ENCODE results near the gene AFF3.

AFF3 gene

DNA sequence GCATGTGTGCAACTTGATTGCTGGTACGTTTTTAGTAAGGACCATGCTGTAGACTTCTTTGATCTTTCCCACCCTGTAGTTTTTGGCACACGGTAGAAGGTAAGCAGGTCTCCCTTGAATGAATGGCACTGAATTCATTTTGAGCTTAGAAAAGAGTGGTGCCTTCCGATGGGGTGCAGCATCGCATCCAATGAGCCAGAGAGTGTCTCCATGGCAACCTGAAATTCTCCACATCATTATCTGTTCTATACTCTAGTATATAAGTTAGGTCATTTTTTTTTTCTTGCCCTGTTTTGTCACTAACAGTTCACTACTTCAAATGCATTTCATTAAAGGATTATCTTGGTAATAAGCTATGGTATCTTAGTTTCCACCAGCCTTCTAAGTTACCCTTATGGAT is 571.4 kb downstream of the AFF3 start:
- no peak for FAIRE-seq

DNA sequence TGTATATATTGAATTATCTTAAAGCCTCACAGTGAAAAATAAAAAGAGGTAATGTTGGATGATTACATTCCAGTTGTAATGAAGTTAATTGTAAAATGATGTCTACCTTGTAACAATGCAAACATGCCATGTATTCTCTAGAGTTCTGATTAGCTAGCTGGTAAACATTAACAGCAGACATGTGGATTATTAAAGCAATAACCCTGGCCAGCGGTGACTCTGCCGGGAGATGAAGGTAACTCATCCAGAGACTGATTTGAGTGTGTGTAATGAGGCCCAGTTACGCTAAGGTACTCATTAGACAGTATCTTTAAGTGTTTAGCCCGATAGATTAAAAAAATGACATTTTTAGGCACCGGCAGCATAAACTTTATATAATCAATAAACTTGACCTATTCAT is 573.0 kb downstream of the AFF3 start:
- FAIRE-seq, result no peak

DNA sequence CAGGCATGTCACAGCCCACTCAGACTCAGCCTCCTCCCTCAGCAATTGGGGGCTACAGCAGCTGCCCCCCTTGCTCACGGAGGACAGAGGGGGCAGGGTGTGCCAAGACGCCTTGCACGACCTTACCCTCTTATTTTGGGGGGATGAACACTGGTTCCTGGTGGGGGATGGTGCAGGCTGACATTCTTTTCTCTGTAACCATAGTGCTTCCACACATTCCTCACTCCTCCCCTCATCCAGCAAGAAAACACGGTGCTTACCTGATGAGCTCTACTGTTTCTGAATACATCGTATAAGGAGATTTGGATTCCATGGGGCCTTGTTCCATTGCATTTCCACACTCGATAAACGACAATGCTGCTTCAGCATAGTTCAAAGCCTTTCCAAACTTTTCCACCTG is 577.2 kb downstream of the AFF3 start:
- FAIRE-seq, result no peak

DNA sequence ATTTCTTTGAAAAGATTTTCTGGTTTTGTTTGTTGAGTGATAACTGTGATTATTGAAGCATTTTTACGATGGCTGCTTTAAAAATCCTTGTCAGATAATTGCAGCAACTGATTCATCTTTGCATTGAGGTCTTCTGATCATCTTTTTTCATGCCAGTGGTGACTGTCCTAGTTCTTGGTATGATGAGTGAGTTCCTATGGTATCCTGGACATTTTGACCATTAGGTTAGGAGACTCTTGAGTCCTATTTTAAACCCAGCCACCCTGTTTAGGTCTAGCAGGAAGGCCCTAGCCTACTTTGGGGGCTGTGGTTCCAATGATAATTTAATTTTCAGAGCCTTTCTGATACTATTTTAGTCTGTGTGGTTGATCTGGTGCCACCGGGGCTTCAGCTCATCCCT is 579.9 kb downstream of the AFF3 start:
- no peak for FAIRE-seq

DNA sequence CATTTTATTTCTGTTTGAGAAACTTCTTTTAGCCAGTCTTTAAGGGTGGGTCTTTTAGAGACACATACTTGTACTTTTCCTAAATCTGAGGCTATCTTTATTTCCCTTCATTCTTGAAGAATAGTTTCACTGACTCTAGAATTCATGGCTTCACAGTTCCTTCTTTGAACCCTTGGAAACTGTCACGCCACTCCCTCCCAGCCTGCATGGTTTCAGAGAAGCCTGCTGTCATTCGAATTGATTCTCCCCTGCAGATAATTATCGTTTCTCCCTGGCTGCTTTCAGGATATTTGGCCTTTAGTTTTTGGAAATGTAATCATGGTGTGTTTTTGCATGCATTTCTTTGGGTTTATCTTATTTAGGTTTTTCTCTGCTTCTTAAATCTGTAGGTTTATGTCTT is 580.6 kb downstream of the AFF3 start:
- no peak for FAIRE-seq

DNA sequence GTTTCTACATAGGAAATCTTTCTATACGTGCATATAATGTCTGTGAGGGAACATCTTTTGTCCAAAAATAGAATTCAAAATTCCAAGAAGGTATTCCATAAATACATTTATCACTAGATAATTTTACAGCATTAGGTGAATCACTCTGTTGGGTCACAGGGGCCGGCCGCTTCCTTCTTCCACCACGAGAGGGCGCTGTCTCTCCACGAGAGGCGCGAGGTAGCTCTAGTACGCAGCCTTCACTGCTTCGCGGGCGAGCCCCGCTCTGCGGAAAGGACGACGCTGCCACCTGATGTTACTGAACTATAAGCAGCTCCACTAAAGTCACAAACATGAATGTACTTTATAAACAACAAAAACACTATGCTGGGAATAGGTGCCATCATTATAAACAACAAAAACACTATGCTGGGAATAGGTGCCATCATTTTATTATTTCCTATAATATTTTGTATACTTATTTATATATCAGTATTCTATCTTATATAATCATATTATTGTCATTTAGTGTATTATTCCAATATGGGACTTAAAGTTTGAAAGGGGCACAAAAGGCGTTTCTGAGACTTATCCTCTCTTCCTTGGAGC is 583.2 kb downstream of the AFF3 start:
- peak; percentile 85 for FAIRE-seq

DNA sequence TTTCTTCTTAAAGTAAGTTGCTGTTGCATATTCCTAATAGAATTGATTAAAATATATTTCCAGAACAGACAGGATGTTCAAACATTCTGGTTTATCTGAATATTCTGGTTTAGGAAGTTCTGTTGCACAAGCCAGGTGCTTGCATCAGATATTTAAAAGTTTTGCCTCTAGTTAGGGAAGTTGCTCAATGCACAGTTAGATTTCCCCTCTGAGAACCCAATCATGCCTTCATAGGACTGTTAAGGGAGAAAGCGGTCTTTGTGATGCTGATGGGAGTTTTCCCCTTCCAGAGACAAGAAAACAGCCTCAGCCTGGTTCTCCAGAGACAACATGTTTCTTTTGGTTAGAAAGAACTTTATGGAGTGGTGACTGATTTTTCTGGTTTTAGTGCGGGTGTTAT is 587.0 kb downstream of the AFF3 start:
- no peak for FAIRE-seq

DNA sequence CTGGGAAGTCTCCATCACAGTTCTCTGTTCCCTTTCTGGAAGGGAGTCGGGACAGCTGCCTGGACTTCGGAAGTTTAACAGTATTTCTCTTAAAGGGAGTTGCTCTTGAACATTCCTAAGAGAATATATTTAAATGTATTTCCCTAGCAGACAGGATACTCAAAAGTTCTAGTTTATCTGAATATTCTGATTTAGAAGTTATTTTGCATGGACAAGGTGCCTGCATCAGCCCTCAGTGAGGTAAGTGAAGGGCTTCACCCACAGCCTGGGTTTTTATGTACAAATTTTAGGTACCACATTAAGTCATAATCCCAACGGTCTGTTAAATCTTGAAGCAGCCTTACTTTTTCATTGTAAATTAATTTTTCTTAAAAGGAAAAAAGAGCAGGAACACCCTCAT is 587.5 kb downstream of the AFF3 start:
- FAIRE-seq, result no peak

DNA sequence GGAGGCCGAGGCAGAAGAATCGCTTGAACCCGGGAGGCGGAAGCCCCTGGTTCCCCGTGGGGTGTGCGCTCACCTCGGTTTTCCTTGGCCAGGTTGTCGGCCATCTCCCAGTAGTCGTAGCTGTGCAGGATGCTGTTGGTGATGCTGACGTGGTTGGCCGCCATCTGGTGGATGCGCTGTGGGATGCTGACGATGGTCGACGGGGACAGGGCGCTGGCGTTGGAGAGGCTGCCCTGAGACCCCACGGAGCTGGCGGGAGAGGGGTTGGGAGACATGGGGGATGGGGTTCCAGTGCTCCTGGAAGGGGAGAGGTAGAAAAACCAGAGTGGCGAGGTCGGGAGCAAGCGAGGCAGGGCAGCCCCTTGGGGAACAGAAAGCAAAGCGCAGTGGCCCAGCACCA is 588.2 kb downstream of the AFF3 start:
- FAIRE-seq, result no peak

DNA sequence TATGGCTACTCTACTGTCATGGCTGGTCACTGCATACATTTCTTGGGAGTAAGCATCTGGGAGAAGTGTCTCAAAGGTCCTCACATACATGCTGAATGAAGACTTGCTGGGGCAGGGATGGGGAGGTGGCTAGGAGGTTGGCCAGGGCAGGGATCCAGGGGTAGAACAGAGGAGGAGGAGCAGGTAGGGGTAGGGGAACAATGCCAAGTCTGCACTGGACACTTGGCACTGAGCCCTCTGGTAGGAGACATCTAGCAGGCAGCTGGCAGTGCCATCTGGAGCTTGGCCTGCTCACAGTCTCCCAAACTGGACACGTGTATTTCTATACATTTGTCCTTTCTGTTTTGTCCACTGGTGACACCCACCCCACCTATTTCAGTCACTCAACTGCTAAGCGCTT is 589.9 kb downstream of the AFF3 start:
- FAIRE-seq, result no peak

DNA sequence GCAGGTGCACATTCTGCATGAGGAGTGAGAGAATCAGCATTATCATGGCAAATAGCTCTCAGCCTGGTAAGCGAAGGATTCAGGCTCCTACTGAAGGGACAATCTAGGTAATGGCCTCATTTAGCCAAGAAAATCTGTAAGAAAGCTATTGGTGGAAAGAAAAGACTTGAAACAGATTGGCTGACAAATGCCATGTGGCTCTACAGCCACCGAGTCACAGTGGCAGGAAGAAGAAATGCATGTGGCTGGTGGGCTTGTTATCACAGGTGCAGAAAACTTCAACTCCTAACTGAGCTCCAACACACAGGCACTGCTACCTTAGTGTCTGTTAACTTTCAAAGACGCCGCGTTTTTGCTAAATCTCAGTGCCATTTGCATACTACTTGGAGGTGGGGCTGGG is 592.0 kb downstream of the AFF3 start:
- no peak for FAIRE-seq

DNA sequence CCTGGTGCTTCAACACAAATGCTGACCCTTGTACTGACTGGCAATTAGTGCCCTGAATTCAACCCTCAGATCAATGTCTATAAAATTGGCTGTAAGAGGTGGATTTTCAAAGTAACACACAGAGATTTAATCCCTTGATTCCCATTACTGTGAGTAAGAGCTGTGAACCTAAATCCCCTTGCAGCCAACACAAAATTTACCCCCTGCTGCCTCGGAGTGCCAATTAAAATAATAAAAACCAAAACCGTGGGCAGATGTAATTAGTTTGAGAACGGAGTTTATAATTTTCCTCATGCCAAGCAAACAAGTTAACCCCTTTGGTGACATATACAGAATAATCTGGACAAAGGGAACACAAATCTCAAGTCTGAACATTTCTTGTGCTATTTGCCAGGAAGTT is 596.8 kb downstream of the AFF3 start:
- no peak for FAIRE-seq

DNA sequence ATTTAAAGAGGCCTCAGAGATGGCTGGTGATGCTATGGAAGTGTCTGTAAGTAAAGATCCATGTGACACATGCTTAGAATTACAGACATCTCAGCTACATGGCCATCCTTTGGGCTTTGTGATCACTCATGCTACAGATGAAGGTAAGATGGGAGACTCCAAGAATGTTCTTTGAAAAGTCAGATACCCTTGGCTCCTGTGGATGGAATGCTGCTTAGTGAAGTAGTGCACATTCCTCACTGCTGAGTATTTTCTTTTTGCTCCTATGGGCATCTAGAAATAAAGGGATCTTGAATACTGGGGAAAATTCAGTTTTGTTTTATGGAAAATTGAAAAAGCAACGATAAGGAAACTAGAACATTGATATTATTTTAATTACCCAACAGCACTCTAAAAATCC is 597.3 kb downstream of the AFF3 start:
- FAIRE-seq, result no peak

DNA sequence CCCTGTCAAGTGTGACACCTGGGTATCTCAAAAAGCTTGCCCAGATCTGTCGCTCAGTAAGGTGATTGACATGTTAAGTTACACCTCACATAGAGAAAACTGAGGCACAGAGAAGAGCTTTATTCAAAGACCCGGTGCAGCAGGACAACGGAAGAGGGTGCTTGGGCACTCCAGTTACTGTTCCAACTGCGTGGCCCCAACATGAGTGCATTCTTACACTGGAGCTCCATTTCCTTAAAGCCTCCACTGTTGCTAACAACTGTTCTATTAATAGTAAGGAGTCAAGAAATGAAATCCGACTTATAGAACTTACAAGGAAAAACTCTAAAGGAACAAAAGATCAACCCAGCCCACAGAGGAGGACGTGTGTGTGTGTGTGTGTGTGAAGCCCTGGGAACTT is 597.8 kb downstream of the AFF3 start:
- FAIRE-seq, result no peak

DNA sequence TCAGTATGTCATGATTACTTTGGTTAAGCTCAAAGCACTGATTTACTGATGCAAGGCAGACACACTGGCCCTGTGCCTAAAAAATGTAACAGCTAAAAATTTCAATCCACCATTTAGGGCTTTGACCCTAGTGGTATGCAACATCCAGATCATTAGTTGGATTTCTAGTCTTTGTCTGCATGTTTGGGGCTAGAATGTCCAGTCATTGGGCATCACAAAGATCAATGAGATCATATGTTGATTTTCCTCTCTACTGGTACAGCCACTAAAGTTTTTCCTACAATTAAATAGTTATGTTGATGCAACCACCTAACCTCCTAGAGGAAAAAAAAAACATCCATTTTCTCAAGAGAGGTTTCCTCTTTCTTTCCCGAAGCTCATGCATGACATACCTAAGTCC is 599.1 kb downstream of the AFF3 start:
- FAIRE-seq, result no peak

DNA sequence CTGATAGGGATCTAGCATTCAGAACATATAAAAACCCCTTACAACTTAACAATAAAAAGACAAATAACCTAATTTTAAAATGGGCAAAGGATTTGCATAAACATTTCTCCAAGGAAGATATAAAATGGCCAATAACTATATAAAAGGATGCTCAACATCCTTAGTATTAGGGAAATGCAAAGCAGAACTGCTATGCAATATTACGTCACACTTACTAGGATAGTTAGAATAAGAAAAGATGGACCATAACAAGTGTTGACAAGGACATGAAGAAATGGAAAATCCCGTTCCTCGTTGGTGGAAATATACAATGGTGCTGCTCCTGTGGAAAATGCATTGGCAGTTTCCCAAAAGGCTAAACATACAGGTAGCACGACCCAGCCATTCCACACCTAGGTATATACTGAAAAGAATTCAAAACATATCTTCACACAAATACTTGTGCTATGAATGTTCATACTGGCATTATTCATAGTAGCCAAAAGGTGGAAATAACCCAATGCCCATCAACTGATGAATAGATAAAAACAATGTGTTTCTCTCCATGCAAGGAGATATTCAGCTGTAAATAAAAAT is 604.4 kb downstream of the AFF3 start:
- FAIRE-seq, result no peak

DNA sequence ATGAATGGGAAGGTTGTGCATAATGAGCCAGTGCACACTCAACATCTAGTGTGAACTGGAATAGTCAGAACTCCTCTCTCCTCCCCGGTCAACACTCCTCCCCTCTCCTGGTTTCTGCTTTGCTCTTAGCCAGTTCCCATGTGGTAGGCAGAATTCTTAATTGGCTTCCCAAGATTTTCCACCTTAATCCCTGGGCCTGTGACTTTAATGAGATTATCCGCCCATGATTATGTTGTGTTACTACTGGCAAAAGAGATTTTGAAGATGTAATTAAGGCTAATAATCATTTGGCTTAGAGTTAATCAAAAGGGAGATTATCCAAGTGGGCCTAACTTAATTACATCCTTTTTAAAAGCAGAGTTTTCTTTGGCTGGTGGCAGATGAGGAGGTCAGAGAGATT is 618.3 kb downstream of the AFF3 start:
- no peak for FAIRE-seq

DNA sequence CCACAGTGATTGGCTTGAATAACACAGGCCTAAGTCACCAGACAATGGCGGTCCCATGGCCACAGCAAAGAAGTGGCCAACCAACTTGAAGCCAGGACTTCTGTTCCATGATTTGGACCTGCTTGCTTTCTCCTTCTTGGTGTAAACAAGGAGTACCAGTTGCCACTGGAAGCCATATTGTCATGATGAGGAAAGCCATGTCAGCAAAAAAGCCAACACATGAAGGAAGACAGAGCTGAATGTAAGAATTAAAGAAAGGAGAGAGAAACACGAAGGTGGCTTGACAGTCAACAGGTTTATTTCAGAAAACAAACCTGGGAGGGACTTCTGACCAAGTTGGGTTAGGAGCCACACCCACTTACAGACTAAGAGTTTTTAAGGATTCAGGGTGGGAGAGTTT is 620.2 kb downstream of the AFF3 start:
- FAIRE-seq, result no peak

DNA sequence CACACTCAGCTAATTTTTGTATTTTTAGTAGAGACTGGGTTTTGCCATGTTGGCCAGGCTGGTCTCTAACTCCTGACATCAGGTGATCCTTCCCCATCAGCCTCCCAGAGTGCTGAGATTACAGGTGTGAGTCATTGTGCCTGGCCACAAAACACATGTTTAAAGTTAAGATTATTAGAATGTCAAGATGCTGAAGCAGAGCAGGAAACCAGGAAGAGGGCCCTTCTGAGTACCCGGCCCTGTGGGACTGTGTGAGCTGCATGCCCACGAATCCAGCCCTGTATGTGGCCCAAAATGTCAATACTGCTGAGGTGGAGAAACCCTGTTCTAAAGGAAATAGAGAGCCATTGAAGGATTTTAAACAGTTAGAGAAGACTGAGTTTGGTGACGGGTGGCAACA is 621.6 kb downstream of the AFF3 start:
- FAIRE-seq, result no peak

DNA sequence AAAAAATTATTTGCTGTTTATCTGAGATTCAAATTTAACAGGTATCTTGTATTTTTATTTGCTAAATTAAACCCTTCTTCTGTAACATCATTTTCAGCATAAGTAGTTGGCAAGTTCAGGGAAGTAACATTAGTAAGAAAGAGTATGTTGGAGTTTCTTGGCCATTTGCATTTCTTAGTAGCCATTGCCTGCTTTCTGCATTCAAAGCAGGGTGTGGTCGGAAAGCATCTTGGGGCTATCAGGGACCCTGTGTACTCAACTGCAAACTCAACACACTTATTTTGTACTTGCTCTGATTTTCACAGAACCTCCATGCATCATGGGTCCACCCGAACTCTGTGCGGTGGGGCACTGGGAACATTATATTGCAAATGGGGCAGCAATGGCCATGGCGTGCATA is 622.2 kb downstream of the AFF3 start:
- FAIRE-seq, result no peak

DNA sequence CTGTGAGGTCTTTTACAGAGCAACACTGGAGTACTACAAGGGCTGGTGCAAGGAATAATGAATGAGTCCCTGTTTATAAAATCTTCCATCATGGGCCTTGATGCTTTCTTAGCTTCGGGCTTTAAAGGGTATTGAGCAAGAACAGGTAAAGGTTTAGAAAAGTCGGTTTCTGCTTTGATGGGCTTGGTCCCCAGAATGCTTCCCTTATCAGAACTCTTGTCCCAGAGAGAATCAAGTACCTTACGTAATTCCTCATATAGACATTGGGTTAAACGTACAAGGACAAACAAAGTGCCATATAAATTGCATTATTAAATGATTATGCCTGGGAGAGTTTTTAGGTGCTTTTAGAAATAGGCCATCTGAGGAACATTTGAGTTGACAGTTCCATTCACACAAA is 628.0 kb downstream of the AFF3 start:
- FAIRE-seq, result no peak

DNA sequence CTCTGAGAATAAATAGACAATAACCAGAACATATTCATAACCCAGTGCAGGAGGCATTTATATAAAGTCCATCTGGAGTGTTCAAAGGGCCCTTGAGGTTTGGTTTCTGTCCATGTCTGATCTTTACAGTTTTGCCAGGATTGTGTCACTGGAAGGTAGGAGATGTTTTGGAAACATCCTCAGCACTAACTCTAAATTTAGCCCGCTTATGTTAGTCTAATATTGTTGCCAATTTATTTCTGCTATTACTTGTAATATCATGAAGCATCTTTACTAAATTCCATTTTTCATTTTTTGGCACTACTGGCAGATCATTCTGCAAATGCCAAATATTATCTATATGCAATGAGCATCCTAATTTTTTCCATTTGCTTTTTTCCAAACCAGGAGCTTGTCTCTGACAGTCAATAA is 630.2 kb downstream of the AFF3 start:
- no peak for FAIRE-seq

DNA sequence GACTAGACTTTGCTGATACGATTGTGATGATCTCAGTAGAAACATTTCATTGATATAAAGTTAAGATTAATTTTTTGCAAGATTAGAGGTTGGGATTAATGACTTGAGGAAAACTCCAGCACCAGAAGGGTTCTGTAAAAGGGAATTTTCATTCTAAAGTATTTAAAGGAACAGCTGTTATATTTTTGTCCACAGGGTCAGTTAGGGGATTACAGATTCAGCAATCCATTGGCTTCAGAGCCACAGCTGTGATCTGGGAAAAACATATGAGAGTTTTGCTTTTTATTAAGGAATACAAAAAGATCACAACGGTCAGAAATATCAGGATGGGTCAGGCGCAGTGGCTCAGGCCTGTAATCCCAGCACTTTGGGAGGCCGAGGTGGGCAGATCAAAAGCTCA is 633.0 kb downstream of the AFF3 start:
- no peak for FAIRE-seq

DNA sequence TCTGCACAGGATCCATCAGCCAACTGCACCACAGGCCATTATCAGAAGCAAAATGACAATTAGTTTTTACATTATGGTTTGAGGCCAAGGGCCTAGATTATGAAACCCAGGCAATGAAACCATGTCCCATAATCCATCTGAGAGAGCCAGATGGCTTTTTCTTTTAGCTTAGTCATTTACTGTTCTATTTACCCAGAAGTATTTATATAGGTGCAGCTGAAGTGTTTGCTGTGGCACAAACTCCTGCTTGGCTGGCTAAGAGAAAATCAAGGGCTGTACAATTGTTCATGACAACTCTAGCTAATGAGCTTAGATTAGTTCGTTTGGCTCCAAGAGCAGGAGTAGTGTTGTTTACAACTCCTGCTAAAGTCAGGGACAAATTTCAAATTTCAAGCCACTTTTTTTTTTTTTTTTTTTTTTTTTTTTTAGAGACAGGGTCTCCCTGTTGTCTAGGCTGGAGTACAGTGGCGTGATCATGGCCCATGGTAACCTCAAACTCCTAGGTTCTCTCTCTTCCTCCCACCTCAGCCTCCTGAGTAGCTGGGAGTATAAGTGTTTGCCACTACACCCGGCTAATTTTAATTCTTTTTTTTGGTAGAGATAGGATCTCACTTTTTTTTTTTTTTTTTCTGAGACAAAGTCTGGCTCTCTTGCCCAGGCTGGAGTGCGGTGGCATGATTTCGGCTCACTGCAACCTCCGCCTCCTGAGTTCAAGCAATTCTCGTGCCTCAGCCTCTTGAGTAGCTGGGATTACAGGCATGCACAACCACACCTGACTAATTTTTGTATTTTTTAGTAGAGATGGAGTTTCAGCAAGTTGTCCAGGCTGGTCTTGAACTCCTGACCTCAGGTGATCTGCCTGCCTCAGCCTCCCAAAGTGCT is 634.2 kb downstream of the AFF3 start:
- FAIRE-seq, result no peak
